Activated gamma-delta T cell treated with anti-CD3 and anti-CD28 coated beads, Interleukin-2, amount 50 U/mL, for 16 hours (primary cell): ENCODE measurements around the gene AGAP5.

ENCODE experiments used
- DNase-seq: peaks from one replicate; pipeline ENCODE4 v3.0.0-alpha.2; 2020; ENCODE audit warnings: low read depth

The AGAP5 gene

DNA sequence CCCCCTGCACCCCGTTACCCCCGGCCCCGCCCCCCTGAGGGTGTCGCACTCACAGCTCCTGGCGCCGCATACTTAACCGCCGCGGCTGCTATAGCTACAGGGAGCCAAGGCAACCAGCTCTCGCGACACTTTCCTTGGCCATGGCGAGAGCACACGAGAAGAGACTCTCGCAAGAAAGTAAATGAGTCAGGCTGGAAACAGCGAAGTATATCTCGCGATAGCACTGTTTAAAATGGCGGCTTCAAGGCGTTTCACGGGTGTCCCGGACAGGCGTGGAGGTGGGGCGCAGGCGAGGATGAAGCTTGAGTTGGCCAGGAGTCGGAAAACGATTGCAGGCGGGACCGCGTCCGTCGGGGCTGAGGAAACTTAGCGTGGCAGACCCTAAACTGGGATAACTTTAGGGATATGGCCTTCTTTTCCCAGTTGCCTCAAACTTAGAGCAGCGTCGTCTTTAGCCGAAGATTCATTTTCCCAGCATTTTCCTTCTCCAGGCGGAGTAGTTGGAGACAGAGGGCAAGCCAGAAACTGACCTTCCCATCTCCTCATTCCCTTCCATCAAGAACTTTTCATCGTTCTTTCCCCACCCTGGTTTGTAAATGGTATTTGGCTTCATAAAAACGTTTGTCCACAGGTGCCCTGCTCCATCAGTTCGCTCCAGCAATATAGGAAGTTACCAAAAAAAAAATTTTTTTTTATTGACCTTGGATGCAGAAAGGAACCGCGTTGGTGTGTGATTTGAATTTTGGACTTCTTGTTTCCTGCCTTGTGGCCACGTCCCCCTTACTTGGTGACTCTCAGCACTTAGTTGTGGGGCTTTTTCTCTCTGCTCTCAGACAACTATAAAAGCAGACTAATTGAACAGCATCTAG, 71.8 kb downstream of the AGAP5 start:
- peak; percentile 86 for DNase-seq

DNA sequence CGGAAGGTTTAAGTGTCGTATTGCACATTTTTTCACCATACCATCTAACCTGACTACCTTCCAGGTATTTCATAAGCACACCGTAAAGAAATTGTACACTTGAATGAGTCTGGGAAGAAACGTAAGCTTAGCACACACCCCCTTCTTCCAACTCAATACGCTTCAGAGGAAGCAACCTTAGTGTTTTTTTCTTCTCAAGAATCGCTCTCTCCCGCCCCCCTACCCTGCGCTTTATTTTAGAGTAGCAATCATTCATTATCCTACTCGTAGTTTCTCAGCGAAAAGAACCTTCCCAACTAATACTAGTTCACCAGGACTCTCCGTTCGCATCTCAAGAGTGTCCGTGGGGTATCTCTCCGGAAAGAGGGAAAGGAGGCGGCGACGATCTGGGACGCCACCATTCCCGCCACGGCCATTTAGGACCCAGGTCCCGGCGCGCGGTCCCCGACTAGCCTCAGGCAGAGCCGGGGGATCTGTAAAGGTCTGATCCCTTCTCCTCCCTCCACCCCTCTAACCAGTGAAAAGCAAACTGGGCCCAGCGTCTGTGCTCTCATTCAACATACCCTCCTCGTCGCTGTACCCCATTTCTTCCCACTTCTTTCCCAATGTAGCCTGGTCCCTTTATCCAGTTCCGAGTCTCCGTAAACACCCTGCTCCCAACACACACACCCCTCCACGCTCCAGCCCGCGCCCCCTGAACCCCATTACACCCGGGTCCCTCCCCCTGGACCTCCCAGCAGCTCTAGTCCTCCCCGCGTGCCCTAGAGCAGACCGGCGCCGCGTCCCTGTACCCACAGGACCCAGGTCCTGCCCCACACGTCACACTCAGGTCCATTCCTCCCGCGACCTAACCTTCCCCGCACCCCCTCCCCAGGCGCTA, 72.7 kb downstream of the AGAP5 start:
- DNase-seq, result no peak
